A673 (cell line): ENCODE measurements around the gene SSH2. TPM values are rescaled to one million over a fixed set of nuclear protein-coding genes. Genes with fewer than 3 reads are reported as not detected.
"Not testable (repeated sequence)": the region's sequence is repeated elsewhere in the genome, so short reads cannot be mapped to it uniquely, and the experiment has no call there.

ENCODE experiments used
- BruUV-seq: library from RNA; stranded (reverse); fragments of 400-500 nt; replicated peaks from 2 replicates; lab custom pipeline; 2021; lab: Mats Ljungman, UMichigan
- CTCF ChIA-PET: fragments of 300-600 bp; sonication (Branson Sonifier 250); formaldehyde crosslinking; loops from one replicate; lab custom pipeline; 2022; ENCODE audit warnings: antibody characterized with exemption; lab: Charles Lee
- POLR2A ChIA-PET: fragments of 300-600 bp; sonication (Branson Sonifier 250); formaldehyde crosslinking; loops from one replicate; lab custom pipeline; 2022; ENCODE audit warnings: antibody characterized with exemption; ENCODE audit not compliant: low non-redundant PET; lab: Charles Lee
- DNase-seq: peaks from one replicate; pipeline ENCODE4 v3.0.0-alpha.2; 2015; ENCODE audit warnings: low spot score
- H3K27ac ChIP-seq: fragments of 200-600 bp; sonication (generic); 2 replicates; pipeline ENCODE4 v1.5.1; 2016; ENCODE audit warnings: mixed run types, low read depth, mild to moderate bottlenecking, mixed read lengths, antibody characterized with exemption, low read length; ENCODE audit not compliant: poor library complexity, severe bottlenecking
- H3K27me3 ChIP-seq: fragments of 200-600 bp; sonication (generic); replicated peaks from 2 replicates; pipeline ENCODE4 v1.6.1; 2017; ENCODE audit warnings: mixed run types, low read depth, mild to moderate bottlenecking, mixed read lengths, antibody characterized with exemption, low read length; ENCODE audit not compliant: insufficient read depth, poor library complexity
- H3K36me3 ChIP-seq: fragments of 200-600 bp; sonication (generic); 2 replicates; pipeline ENCODE4 v1.6.1; 2016; ENCODE audit warnings: mixed run types, mild to moderate bottlenecking, mixed read lengths, antibody characterized with exemption, low read length; ENCODE audit not compliant: insufficient read depth, poor library complexity, severe bottlenecking
- H3K4me1 ChIP-seq: fragments of 200-600 bp; sonication (generic); 2 replicates; pipeline ENCODE4 v1.6.1; 2017; ENCODE audit warnings: mixed run types, mild to moderate bottlenecking, mixed read lengths, antibody characterized with exemption, low read length; ENCODE audit not compliant: insufficient read depth, poor library complexity, severe bottlenecking
- H3K4me3 ChIP-seq: fragments of 200-600 bp; sonication (generic); 2 replicates; pipeline ENCODE4 v1.5.1; 2016; ENCODE audit warnings: low read depth, mixed run types, mild to moderate bottlenecking, mixed read lengths, low read length; ENCODE audit not compliant: poor library complexity, severe bottlenecking
- H3K9me3 ChIP-seq: fragments of 200-600 bp; sonication (generic); 2 replicates; pipeline ENCODE4 v1.6.1; 2016; ENCODE audit warnings: mixed run types, low read depth, mild to moderate bottlenecking, mixed read lengths, antibody characterized with exemption, low read length; ENCODE audit not compliant: poor library complexity, severe bottlenecking
- CTCF ChIP-seq: fragments of 300-800, 200-600 bp; sonication (generic); conservative IDR thresholded peaks from 2 replicates; pipeline ENCODE4 v1.5.1; 2017; ENCODE audit warnings: low read depth, mild to moderate bottlenecking, antibody characterized with exemption, low read length, moderate library complexity, mixed read lengths
- EZH2 ChIP-seq: fragments of 200-600 bp; sonication (generic); IDR thresholded peaks from 2 replicates; pipeline ENCODE4 v1.6.1; 2017; ENCODE audit warnings: borderline replicate concordance, low read depth, mild to moderate bottlenecking, mixed read lengths, antibody characterized with exemption, low read length; ENCODE audit not compliant: poor library complexity, severe bottlenecking
- intact Hi-C: fragments of 100-400 bp; cut with micrococcal nuclease; formaldehyde crosslinking; loops from one replicate; pipeline ENCODE4 v1.10.0; 2022; ENCODE audit not compliant: unreplicated experiment
- total RNA-seq: library from RNA; stranded (reverse); gene quantifications from 2 replicates; pipeline ENCODE4 v1.2.3, GENCODE V29; 2021

Gene SSH2
- total RNA-seq, 1 experiment from 2014 or later: 75.5 TPM

GRCh38 chr17:29862127-29862526 is 67.9 kb downstream of the SSH2 start:
- no peaks in the 10 kb centered on the region for H3K36me3 ChIP-seq
- DNase-seq: no peak
- H3K4me1 ChIP-seq: peaks cover 16% of the 10 kb centered on the region
- H3K27ac ChIP-seq: no peak overlapping the region
- no TSS peak for BruUV-seq
- TF ChIP-seq EZH2 (no peak), CTCF (no peak)
- no peak overlapping the region for H3K4me3 ChIP-seq
- no peaks in the 10 kb centered on the region for H3K27me3 ChIP-seq
- H3K9me3 ChIP-seq: peaks cover 9% of the 10 kb centered on the region
- intact Hi-C loops: no loop called here
- POLR2A ChIA-PET: no interaction called here
- CTCF ChIA-PET: no interaction called here

- CTCF ChIA-PET, DNase-seq, BruUV-seq, H3K36me3 ChIP-seq, intact Hi-C loops, POLR2A ChIA-PET, H3K9me3 ChIP-seq, H3K27ac ChIP-seq, H3K4me3 ChIP-seq, H3K4me1 ChIP-seq, H3K27me3 ChIP-seq: not testable (repeated sequence)
These were observed 70.6 kb downstream of the SSH2 start for GRCh38 chr17:29859445-29859844.

GRCh38 chr17:29857823-29858222 is 72.2 kb downstream of the SSH2 start:
- intact Hi-C loops: no loop called here
- DNase-seq: no peak
- ChIA-PET CTCF (no interaction called here), POLR2A (no interaction called here)
- Histone ChIP-seq H3K9me3 (peaks cover 9% of the 10 kb centered on the region), H3K4me3 (no peak overlapping the region), H3K4me1 (no peaks in the 10 kb centered on the region), H3K27me3 (no peaks in the 10 kb centered on the region), H3K36me3 (no peaks in the 10 kb centered on the region), H3K27ac (no peak overlapping the region)
- no TSS peak for BruUV-seq
- no peak for TF ChIP-seq CTCF
- no peak for TF ChIP-seq EZH2

- H3K27me3 ChIP-seq, H3K9me3 ChIP-seq, H3K4me1 ChIP-seq, DNase-seq, CTCF ChIA-PET, POLR2A ChIA-PET, H3K36me3 ChIP-seq, BruUV-seq, H3K4me3 ChIP-seq, intact Hi-C loops, H3K27ac ChIP-seq: not testable (repeated sequence)
These were observed 72.9 kb downstream of the SSH2 start for GRCh38 chr17:29857105-29857504.
